Embryonic facial prominence (tissue), 1 donor: ENCODE measurements around the gene ATG14.

Experiments
- DNase-seq: peaks from one replicate; pipeline ENCODE4 v3.0.0-alpha.2; 2016; ENCODE audit errors: extremely low spot score

ATG14 gene

DNA sequence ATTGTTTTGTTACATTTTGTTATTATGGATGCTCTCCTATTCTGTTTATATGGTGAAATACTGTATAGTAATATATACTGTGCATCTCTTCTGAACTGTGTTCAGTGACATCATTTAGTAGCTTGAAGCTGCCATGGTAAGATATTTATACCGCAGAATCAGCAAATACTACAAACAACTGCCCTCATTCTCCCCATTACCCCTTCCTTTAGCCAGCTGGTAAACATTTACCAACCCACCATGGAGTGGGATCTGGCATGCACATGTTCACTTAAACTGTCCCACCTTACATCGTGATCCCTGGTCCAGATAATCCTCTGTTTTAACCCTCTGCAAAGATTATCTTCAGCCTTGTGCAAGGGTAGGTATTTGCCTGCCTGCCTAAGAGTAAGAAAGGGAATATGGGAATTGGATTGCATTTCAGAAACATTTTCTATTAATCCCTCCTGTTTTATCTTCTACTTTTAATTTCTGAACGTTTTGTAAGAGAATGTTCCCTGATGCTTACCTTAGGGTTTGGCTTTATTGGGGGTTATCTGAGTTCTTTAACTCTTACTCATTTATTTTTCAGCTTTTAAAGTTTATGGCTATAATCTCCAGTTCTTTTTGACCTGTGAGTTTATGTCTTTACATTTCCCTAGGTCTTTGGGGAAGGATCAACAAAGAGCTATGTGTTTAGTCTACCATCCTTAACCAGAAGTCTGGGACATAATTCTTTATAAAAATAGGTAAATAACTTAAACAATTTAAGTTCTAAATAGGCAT is 93.9 kb downstream of the ATG14 start:
- no peak for DNase-seq

DNA sequence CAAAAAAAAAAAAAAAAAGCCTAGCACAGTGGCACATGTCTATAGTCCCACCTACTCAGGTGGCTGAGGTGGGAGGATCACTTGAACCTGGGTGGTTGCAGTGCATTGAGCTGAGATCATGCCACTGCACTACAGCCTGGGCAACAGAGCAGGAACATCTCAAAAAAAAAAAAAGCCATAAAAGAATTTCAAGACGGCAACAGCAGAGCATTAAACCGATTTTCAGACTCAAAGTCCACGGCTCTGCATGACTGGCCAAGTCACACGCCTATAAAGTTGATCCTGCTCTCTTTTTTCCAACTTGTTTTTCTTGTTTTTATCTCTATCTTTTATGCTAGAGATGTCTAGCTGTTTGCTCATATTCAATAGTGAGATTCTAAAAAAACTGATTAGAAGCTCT is 95.1 kb downstream of the ATG14 start:
- no peak for DNase-seq
